Measurements from ENCODE around the gene MTG2.
"Not testable (repeated sequence)": the region's sequence is repeated elsewhere in the genome, so short reads cannot be mapped to it uniquely, and the experiment has no call there.

Gene MTG2

DNA sequence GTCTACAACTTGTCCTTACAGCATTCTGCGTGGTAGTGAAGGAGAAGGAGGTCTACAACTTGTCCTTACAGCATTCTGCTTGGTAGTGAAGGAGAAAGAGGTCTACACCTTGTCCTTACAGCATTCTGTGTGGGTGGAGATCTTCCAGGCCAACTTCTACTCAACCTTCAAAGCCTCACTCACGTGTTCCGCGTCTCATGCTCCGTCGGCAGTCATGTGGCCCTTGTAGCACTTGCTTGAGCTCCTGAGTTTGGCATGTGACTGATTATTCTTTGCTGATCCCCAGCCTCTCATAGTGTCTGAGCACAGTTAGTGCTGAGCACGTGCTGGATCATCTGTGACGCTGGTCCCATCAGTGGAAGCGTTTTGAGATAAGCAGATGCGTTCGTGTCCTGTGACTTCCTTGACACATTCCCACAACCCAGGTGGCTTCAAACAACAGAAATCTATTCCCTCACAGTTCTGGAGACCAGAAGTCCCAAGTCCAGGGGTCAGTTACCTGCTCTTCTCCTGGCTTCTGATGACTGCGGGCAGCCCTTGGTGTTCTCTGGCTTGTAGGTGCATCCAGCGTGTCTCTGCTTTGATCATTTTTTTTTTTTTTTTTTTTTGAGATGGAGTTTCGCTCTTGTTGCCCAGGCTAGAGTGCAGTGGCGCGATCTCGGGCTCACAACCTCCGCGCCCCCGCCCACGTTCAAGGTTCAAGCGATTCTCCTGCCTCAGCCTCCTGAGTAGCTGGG is 36.6 kb upstream of the MTG2 start:
- no peak for DNase-seq

GRCh38 chr20:62147125-62147524 is 35.7 kb upstream of the MTG2 start:
- no peak for DNase-seq

- no peak for DNase-seq
Observed at GRCh38 chr20:62147528-62147927, 35.3 kb upstream of the MTG2 start.

- not testable (repeated sequence) for DNase-seq
Observed at GRCh38 chr20:62148383-62148782, 34.4 kb upstream of the MTG2 start.

DNA sequence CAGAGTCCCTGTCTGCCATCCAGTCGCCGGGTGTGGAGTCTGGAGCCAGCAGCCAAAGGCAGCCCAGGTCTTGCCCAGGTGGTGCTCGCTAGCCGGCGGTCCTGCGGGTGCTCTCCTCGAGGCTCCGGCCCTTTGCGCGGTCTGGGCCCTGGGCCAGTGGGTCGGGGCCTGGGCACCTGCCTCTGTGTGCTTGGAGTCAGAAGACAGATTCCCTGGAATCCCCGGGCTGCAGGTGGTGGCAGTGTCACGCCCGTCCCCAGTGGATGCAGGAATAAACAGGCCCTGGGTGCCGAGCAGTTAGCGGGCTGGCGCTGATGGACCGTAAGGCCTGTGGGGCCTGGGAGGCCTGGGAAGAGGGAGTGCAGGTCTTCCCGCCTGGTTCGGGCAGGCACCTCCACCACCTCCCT is 33.9 kb upstream of the MTG2 start:
- no peak for DNase-seq

- DNase-seq = no peak
Observed at GRCh38 chr20:62149532-62150309, 33.1 kb upstream of the MTG2 start.

- no peak for DNase-seq
Observed at GRCh38 chr20:62150310-62150575, 32.6 kb upstream of the MTG2 start.

GRCh38 chr20:62151225-62151624 is 31.6 kb upstream of the MTG2 start:
- no peak for DNase-seq

DNA sequence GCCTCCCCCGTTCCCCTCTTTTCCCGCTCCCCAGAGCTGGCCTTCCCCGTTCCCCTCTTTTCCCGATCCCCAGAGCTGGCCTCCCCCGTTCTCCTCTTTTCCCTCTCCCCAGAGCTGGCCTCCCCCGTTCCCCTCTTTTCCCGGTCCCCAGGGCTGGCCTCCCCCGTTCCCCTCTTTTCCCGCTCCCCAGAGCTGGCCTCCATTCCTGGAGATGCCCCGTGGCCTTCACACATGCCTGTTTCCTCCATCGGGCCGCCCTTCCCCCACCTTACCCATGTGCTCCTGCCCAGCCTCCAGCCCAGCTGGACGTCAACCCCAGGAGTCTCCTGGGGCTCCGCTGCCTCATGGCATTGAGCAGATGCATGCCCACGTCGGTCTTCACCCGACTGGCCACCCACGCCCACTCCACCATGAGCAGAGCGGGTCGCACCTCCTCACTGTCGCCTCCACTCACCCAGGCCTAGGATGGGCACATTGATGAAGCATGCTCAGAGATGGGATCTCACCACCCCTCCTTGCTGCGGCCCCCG is 30.9 kb upstream of the MTG2 start:
- DNase-seq = no peak

DNA sequence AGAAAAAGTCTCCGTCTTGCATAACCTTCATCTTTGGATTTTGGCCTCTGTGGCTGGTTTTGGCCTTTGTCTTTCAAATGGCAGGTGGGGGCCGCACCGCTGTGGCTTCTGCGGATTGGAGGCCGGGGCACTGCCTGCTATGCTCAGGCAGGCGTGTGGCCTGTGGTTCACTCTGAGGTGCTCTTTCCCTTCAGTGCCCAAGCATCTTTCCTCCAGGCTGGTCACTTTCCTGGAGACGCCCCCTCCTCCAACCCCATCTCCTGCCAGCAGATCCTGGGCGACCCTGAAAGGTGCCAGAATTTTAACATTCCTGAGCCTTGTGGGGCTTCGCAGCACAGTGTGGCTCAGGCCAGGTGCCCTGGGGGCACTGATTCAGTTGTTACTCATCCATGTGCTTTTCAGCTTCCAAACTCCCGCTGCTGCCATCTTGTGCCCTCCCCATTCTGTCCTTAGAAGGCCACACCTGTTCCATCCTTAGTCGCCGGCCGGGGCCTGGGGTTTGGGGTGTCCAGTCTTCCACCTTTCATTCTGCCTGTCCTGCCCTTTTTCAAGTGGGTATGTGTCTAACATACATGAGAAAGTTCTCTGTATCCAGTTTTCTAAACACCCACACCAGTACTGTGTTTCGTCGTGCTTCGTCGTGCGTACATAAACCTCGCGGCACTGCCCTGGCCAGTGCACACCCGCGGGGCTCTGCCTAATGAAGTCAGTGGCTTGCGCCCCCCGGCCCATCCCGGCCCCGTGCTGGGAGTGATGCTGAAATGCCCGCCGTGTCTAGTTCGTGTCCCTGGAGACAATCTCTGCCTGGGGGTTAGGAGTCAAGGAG is 27.2 kb upstream of the MTG2 start:
- no peak for DNase-seq

GRCh38 chr20:62156254-62156556 is 26.6 kb upstream of the MTG2 start:
- DNase-seq = no peak

GRCh38 chr20:62156592-62157386 is 26.0 kb upstream of the MTG2 start:
- DNase-seq = peak; percentile 78

DNA sequence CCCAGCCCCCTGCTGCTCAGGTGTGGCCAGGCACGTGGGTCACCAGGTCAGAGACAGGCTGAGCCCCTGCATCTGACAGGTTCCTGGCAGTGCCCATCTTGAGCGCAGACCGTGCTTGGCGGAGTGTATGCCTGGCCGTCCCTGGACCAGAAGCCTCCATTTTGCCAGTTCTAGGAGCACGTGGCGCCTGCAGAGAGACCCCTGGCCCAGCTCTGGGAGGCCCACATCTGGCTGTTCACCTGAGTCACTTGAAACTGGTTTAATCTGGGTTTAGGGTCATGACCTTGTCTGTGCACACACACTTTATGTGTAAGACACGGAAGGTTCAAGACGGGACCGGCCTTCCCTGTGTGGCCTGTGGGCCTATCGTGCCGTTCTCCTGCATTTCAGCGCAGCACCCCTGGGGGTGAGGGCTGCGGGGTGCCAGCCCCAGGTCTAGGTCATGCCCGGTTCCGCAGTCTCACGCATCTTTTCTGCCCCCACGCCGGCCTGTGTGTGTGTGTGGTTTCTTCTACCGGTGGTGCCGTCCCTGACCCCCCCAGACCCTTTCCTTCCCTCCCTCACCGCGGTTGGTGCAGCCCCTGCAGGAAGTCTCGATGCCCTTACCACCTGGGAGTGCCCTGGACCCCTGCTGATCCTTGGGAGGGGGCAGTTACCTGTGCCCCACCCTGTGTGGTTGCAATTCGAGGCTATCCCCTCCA is 25.3 kb upstream of the MTG2 start:
- DNase-seq = no peak

DNA sequence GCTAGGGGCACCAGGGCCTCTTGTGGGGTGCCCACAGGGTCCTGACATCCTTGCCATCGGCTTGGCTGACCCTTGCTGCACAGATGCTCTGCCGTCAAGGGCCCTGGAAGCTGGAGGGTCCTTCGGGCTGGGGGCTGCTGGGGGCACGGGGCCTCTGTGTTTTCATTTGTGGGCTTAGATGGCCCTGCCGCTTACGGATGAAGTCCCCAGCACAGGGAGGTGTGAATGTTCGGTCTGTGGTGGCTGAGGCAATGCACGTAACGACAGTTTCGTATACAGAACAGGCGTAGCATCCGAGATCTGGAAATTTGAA is 24.8 kb upstream of the MTG2 start:
- DNase-seq = no peak

DNA sequence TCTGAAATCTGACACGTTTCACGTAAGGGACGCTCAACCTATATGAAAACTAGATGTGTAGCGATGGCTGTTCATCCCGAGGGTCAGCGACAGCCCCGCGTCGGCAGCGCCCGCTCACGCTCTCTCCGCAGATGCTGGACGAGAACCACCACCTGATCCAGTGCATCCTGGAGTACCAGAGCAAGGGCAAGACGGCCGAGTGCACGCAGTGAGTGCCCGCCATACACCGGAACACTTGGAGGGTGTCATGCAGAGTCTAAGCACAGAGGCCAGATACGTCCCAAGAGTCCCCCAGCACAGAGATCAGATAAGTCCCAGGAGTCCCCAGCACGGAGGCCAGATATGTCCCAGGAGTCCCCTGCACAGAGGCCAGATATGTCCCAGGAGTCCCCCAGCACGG is 24.3 kb upstream of the MTG2 start:
- DNase-seq = no peak

DNA sequence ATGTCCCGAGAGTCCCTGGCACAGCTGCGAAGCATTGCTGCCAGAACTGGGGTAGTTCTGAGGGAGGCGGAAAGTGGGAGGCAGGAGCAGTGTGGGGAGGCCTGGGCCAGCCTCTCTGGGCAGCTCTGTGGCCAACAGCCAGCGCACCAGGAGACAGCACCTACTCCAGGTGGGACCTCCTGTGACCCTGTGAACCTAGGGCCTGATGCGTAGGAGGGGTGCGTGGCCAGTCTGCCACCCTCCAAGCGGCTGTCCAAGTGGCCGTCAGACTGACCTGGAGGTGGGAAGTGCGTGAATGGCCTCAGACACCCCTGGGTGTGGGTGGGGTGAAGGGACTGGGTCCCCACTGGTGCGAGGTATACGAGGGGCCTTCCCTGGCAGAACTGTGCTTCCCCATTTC is 23.8 kb upstream of the MTG2 start:
- no peak for DNase-seq

GRCh38 chr20:62159839-62160238 is 23.0 kb upstream of the MTG2 start:
- DNase-seq = no peak

GRCh38 chr20:62160253-62160652 is 22.6 kb upstream of the MTG2 start:
- no peak for DNase-seq

- no peak for DNase-seq
Observed at GRCh38 chr20:62160876-62161275, 22.0 kb upstream of the MTG2 start.

- DNase-seq = no peak
Observed at GRCh38 chr20:62161347-62161746, 21.5 kb upstream of the MTG2 start.

DNA sequence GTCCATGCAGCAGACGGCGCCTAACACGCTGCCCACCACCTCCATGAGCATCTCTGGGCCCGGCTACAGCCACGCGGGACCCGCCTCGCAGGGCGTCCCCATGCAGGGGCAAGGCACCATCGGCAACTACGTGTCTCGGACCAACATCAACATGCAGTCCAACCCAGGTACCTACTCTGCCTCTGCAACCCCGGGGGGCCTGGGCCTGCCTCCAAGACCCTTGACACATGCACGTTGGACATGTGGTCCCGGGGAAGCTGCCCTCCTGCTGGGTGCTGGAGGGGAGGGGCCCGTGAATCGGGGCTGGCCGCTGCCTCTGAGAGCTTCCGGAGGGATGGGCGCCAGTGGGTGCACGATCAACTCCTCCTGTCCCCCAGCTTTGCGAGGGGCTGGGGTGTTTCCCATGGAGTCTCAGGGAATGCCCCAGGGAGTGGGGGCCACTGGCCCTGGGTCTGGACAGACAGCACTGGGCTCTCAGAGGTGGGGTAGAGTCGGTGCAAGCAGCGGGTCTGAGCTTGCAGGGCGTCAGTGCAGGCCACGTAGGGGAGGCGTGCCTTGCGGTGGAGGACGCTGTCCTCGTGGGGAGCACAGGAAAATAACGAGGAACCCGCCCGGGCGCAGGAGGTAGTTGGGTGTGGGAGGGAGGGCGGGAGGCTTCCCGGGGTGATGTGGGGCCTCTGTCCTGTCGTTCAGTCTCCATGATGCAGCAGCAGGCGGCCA is 19.9 kb upstream of the MTG2 start:
- DNase-seq = no peak

GRCh38 chr20:62163485-62163865 is 19.4 kb upstream of the MTG2 start:
- DNase-seq = no peak
